Measurements from ENCODE around the gene MGST3. TPM values are rescaled to one million over a fixed set of nuclear protein-coding genes. Genes with fewer than 3 reads are reported as not detected.
"Not testable (repeated sequence)": the region's sequence is repeated elsewhere in the genome, so short reads cannot be mapped to it uniquely, and the experiment has no call there.

Gene MGST3
- total RNA-seq: 100 to 1,000 TPM; 106 to 175 (median 157) TPM

GRCh38 chr1:165630629-165631341 is at the start of gene MGST3:
Gene MGST3, plus strand, starts transcription at chr1:165631234. Its CDS starts 18,614 bp downstream, at chr1:165649848.
- no peaks in the 10 kb centered on the region for H3K27me3 ChIP-seq
- whole genome bisulfite sequencing, 2 donors: 0 to 1% methylated on average over 50 to 56 of the region's 56 CpGs
- peak; percentile 87 for DNase-seq (ENCODE audit: low spot score in 2 of 2)

GRCh38 chr1:165581926-165582325 is 49.1 kb upstream of the MGST3 start:
- no peak overlapping the region for H3K27ac ChIP-seq
- TF ChIP-seq EP300 (IDR thresholded peaks at IDR 0.05) (no peak), CTCF (IDR thresholded peaks at IDR 0.05) (no peak), POLR2A (IDR thresholded peaks at IDR 0.05) (no peak)
- no peak overlapping the region for H3K4me3 ChIP-seq
- no peaks in the 10 kb centered on the region for H3K4me1 ChIP-seq
- WGBS, 2 donors: 96% methylated on average over 22 to 24 of the region's 25 CpGs
- no peak for DNase-seq (ENCODE audit: low spot score in 2 of 2)
- H3K36me3 ChIP-seq: no peaks in the 10 kb centered on the region
- H3K9me3 ChIP-seq: no peaks in the 10 kb centered on the region
- H3K27me3 ChIP-seq: no peaks in the 10 kb centered on the region

More at GRCh38 chr1:165630629-165631341, at the start of gene MGST3:
- H3K4me3 ChIP-seq: peak within 1 kb of the TSS; percentile 69 to 85 (median 79)
- H3K4me1 ChIP-seq: peaks cover 0 to 48% (median 27%) of the 10 kb centered on the region in 4 donors
- H3K9me3 ChIP-seq: no peaks in the 10 kb centered on the region
- peak; percentile 48 to 91 for TF ChIP-seq EP300 (IDR thresholded peaks at IDR 0.05)
- TF ChIP-seq CTCF (IDR thresholded peaks at IDR 0.05): no peak
- peak; percentile 74 to 86 for TF ChIP-seq POLR2A (IDR thresholded peaks at IDR 0.05)
- no peaks in the 10 kb centered on the region for H3K36me3 ChIP-seq
- peak within 1 kb of the TSS; percentile 70 to 94 (median 91) for H3K27ac ChIP-seq

- no peaks in the 10 kb centered on the region for H3K9me3 ChIP-seq
- H3K36me3 ChIP-seq: no peaks in the 10 kb centered on the region
- no peaks in the 10 kb centered on the region for H3K27me3 ChIP-seq
- H3K27ac ChIP-seq: no peak overlapping the region
- TF ChIP-seq EP300 (IDR thresholded peaks at IDR 0.05) (no peak), CTCF (IDR thresholded peaks at IDR 0.05) (no peak), POLR2A (IDR thresholded peaks at IDR 0.05) (no peak)
- DNase-seq (ENCODE audit: low spot score in 2 of 2): no peak
- no peak overlapping the region for H3K4me3 ChIP-seq
- 76 to 81% methylated on average over 3 of the region's 3 CpGs for WGBS, 2 donors
- no peaks in the 10 kb centered on the region for H3K4me1 ChIP-seq
Measured at GRCh38 chr1:165586398-165586797, 44.6 kb upstream of the MGST3 start.

GRCh38 chr1:165591391-165591790 is 39.6 kb upstream of the MGST3 start:
- H3K27ac ChIP-seq; H3K4me3 ChIP-seq; DNase-seq (ENCODE audit: low spot score in 2 of 2); H3K36me3 ChIP-seq; H3K9me3 ChIP-seq; H3K27me3 ChIP-seq: not testable (repeated sequence)
- H3K4me1 ChIP-seq: peaks cover 0 to 12% (median 0%) of the 10 kb centered on the region in 4 donors
- 83 to 86% methylated on average over 4 of the region's 4 CpGs for WGBS, 2 donors

GRCh38 chr1:165592945-165593823 is 37.9 kb upstream of the MGST3 start:
- no peaks in the 10 kb centered on the region for H3K9me3 ChIP-seq
- peak; percentile 86 to 93 (median 92) for TF ChIP-seq CTCF (IDR thresholded peaks at IDR 0.05)
- no peak for TF ChIP-seq EP300 (IDR thresholded peaks at IDR 0.05)
- WGBS, 2 donors: 1 to 3% methylated on average over 10 of the region's 10 CpGs
- H3K27me3 ChIP-seq: no peaks in the 10 kb centered on the region
- no peak overlapping the region for H3K27ac ChIP-seq
- DNase-seq (ENCODE audit: low spot score in 2 of 2): peak; percentile 78 to 98
- H3K36me3 ChIP-seq: no peaks in the 10 kb centered on the region
- peaks cover 0 to 20% (median 5%) of the 10 kb centered on the region in 4 donors for H3K4me1 ChIP-seq
- H3K4me3 ChIP-seq: no peak overlapping the region
